PC-9 (cell line): ENCODE measurements around the gene CD200R1L. TPM values are rescaled to one million over a fixed set of nuclear protein-coding genes. Genes with fewer than 3 reads are reported as not detected.
A peak's percentile ranks its signal among the peaks of the same experiment; 100 is the strongest.

Source experiments
- BruUV-seq: library from RNA; stranded (reverse); fragments of 400-500 nt; replicated peaks from 2 replicates; lab custom pipeline; 2021; lab: Mats Ljungman, UMichigan
- CTCF ChIA-PET: fragments of 300-600 bp; sonication (Branson Sonifier 250); formaldehyde crosslinking; loops from one replicate; lab custom pipeline; 2022; ENCODE audit warnings: antibody characterized with exemption; lab: Charles Lee
- POLR2A ChIA-PET: fragments of 300-600 bp; sonication (Branson Sonifier 250); formaldehyde crosslinking; loops from one replicate; lab custom pipeline; 2022; ENCODE audit warnings: antibody characterized with exemption; ENCODE audit not compliant: unreplicated experiment; lab: Charles Lee
- DNase-seq, 2 experiments: peaks; one replicate each; pipeline versions ENCODE4 v3.0.0 to v3.0.0-alpha.2; 2015 to 2022; ENCODE audit warnings: mixed read lengths in 1 of 2
- H2AFZ ChIP-seq: fragments of 200-600 bp; sonication (generic); 2 replicates; pipeline ENCODE4 v1.8.1; 2017; ENCODE audit warnings: antibody characterized with exemption
- H3F3A ChIP-seq: fragments of 200-600 bp; sonication (generic); 2 replicates; pipeline ENCODE4 v1.8.1; 2017; ENCODE audit warnings: antibody characterized with exemption, mild to moderate bottlenecking, low read depth; ENCODE audit not compliant: insufficient read depth
- H3K27ac ChIP-seq: fragments of 200-600 bp; sonication (generic); 2 replicates; pipeline ENCODE4 v1.6.1; 2016; ENCODE audit warnings: mixed run types
- H3K27me3 ChIP-seq: fragments of 200-600 bp; sonication (generic); 2 replicates; pipeline ENCODE4 v1.6.1; 2016; ENCODE audit warnings: low read depth, mixed run types; ENCODE audit not compliant: insufficient read depth
- H3K36me3 ChIP-seq: fragments of 200-600 bp; sonication (generic); 2 replicates; pipeline ENCODE4 v1.6.1; 2016; ENCODE audit warnings: low read depth, mixed run types
- H3K4me1 ChIP-seq: fragments of 200-600 bp; sonication (generic); replicated peaks from 2 replicates; pipeline ENCODE4 v1.6.1; 2016; ENCODE audit warnings: mixed run types; ENCODE audit not compliant: insufficient read depth
- H3K4me2 ChIP-seq: fragments of 200-600 bp; sonication (generic); 2 replicates; pipeline ENCODE4 v1.6.1; 2017; ENCODE audit warnings: mixed run types
- H3K4me3 ChIP-seq: fragments of 200-600 bp; sonication (generic); 2 replicates; pipeline ENCODE4 v1.6.1; 2016; ENCODE audit warnings: mixed run types
- H3K79me2 ChIP-seq: fragments of 200-600 bp; sonication (generic); 2 replicates; pipeline ENCODE4 v1.6.1; 2017; ENCODE audit warnings: low read depth, mixed run types
- H3K9me2 ChIP-seq: fragments of 200-600 bp; sonication (generic); 2 replicates; pipeline ENCODE4 v1.8.1; 2017; ENCODE audit warnings: mild to moderate bottlenecking; ENCODE audit not compliant: insufficient read depth
- H3K9me3 ChIP-seq: fragments of 200-600 bp; sonication (generic); 2 replicates; pipeline ENCODE4 v1.8.1; 2016; ENCODE audit warnings: low read depth; ENCODE audit not compliant: insufficient read depth
- H4K20me1 ChIP-seq: fragments of 200-600 bp; sonication (generic); 2 replicates; pipeline ENCODE4 v1.8.1; 2017; ENCODE audit not compliant: insufficient read depth
- EZH2 ChIP-seq: fragments of 200-600 bp; sonication (generic); IDR thresholded peaks from 2 replicates; pipeline ENCODE4 v1.8.0; 2017; ENCODE audit warnings: antibody characterized with exemption, low read depth
- intact Hi-C: fragments of 100-400 bp; cut with micrococcal nuclease; formaldehyde crosslinking; loops from one replicate; pipeline ENCODE4 v1.10.0; 2022; ENCODE audit not compliant: unreplicated experiment
- total RNA-seq: library from RNA; stranded (reverse); gene quantifications from 2 replicates; pipeline ENCODE4 v1.2.3, GENCODE V29; 2021
- TF ChIP-seq, protein P1 (sequence below): fragments of 200-600 bp; sonication (generic); conservative IDR thresholded peaks from 2 replicates; pipeline ENCODE4 v1.6.1; 2017; ENCODE audit warnings: mixed run types, antibody characterized with exemption, mild to moderate bottlenecking, moderate library complexity

CD200R1L gene
- total RNA-seq, 1 experiment from 2014 or later = 0.37 TPM

DNA sequence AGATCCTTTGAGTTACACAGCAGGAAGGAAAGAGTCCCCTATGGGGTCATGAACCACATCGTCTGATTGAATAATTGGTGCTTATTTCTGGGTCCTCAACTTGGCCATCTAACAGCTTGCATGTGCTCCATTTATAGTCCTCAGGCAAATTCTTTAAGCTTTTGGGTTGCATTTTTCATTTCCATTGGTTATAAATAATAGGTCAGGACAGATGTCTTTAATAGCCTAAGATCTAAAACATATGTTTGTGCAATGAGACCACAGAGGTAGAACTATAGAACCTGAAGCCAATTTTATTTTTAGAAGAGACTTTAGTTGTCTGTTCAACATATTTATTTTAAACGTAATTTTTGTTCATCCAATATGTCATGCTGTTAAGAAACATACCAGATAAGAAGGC lies 43.2 kb downstream of the CD200R1L start:
- no TSS peak for BruUV-seq
- CTCF ChIA-PET = interaction anchor here (0.6 kb wide), 1 partner anchor 69 kb away, joined by 3 read pairs; no protein-coding TSS in a partner anchor
- H3K4me3 ChIP-seq = no peak overlapping the region
- no peaks in the 10 kb centered on the region for H4K20me1 ChIP-seq
- peaks cover 5% of the 10 kb centered on the region; the same call in 1 of the 2 replicates for H3K9me3 ChIP-seq
- TF ChIP-seq, protein P1, sequence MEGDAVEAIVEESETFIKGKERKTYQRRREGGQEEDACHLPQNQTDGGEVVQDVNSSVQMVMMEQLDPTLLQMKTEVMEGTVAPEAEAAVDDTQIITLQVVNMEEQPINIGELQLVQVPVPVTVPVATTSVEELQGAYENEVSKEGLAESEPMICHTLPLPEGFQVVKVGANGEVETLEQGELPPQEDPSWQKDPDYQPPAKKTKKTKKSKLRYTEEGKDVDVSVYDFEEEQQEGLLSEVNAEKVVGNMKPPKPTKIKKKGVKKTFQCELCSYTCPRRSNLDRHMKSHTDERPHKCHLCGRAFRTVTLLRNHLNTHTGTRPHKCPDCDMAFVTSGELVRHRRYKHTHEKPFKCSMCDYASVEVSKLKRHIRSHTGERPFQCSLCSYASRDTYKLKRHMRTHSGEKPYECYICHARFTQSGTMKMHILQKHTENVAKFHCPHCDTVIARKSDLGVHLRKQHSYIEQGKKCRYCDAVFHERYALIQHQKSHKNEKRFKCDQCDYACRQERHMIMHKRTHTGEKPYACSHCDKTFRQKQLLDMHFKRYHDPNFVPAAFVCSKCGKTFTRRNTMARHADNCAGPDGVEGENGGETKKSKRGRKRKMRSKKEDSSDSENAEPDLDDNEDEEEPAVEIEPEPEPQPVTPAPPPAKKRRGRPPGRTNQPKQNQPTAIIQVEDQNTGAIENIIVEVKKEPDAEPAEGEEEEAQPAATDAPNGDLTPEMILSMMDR = no peak
- TF ChIP-seq EZH2 = no peak
- H3F3A ChIP-seq = peaks cover 27% of the 10 kb centered on the region
- intact Hi-C loops = no loop called here
- no peak overlapping the region for H3K4me2 ChIP-seq
- no peaks in the 10 kb centered on the region for H3K79me2 ChIP-seq
- H3K36me3 ChIP-seq = 0 out of 2 replicates have a peak, but pooled peaks cover 3% of the 10 kb centered on the region
- POLR2A ChIA-PET = interaction anchor here (0.7 kb wide), 1 partner anchor 55 kb away, joined by 8 read pairs; no protein-coding TSS in a partner anchor
- H2AFZ ChIP-seq = no peak overlapping the region
- no peak overlapping the region for H3K27ac ChIP-seq
- peaks cover 46% of the 10 kb centered on the region for H3K4me1 ChIP-seq
- H3K27me3 ChIP-seq = no peaks in the 10 kb centered on the region
- DNase-seq = no peak
- no peaks in the 10 kb centered on the region for H3K9me2 ChIP-seq

DNA sequence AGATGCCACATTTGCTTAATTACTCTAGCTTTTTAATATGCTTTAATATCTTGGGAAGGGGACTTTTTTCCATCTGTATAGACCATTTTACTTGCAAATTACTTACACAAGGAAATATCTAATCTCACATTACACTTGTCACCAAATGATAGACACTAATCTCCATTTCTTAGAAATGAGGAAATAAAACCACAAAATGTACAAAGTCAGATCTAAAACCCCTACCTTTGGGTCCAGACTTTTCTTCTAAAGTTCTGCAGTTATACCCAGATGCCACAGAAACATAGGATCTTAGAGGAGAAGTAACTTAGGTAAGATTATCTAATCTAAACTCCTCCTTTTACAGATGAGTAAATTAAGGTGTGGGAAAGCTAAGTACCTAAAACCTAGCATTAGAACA lies 44.3 kb downstream of the CD200R1L start:
- peaks cover 27% of the 10 kb centered on the region for H3F3A ChIP-seq
- no TSS peak for BruUV-seq
- intact Hi-C loops = no loop called here
- ChIA-PET CTCF (interaction anchor here (0.6 to 1.5 kb wide), 3 partner anchors 11 to 28 kb away, joined by 3 to 16 read pairs (median 11); no protein-coding TSS in a partner anchor), POLR2A (interaction anchor here (0.6 to 0.8 kb wide), 3 partner anchors 71 to 160 kb away, joined by 3 to 7 read pairs (median 5); no protein-coding TSS in a partner anchor)
- no peaks in the 10 kb centered on the region for H3K79me2 ChIP-seq
- 0 out of 2 replicates have a peak, but pooled peaks cover 3% of the 10 kb centered on the region for H3K36me3 ChIP-seq
- H4K20me1 ChIP-seq = no peaks in the 10 kb centered on the region
- no peaks in the 10 kb centered on the region for H3K27me3 ChIP-seq
- H3K27ac ChIP-seq = peak overlapping the region; percentile 88
- DNase-seq = peak in 1 of 2 experiments; percentile 53
- no peak overlapping the region for H3K4me3 ChIP-seq
- H3K4me1 ChIP-seq = peaks cover 46% of the 10 kb centered on the region
- no peaks in the 10 kb centered on the region for H3K9me2 ChIP-seq
- H3K4me2 ChIP-seq = peak overlapping the region; percentile 67
- TF ChIP-seq, protein P1 = no peak
- TF ChIP-seq EZH2 = no peak
- H2AFZ ChIP-seq = no peak overlapping the region
- H3K9me3 ChIP-seq = peaks cover 5% of the 10 kb centered on the region; the same call in 1 of the 2 replicates

DNA sequence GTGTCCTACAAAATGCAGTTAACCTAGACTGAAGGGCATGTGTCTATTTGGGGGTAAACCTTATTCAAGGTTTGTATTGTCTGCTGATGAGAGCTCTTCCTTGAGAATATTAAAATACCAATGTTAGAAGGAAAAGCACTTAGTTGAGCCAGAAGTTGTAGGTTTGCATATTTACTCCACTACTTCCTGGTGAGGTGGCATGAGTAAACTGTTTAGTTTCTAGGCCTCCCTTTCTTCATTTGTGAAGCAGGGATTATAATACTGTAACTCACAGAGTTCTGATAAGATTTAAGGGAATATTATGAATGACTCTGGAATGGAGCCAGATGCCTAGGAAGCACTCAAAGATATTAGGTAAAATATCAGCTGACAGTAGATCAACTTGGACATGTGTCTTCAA lies 46.7 kb downstream of the CD200R1L start:
- no TSS peak for BruUV-seq
- Histone ChIP-seq H3K9me3 (no peaks in the 10 kb centered on the region; the same call in 1 of the 2 replicates), H3K4me1 (peaks cover 46% of the 10 kb centered on the region), H4K20me1 (no peaks in the 10 kb centered on the region), H3K79me2 (no peaks in the 10 kb centered on the region), H3K4me2 (peak overlapping the region; percentile 54), H3K27me3 (no peaks in the 10 kb centered on the region), H3F3A (peaks cover 27% of the 10 kb centered on the region), H2AFZ (peak overlapping the region; percentile 63), H3K9me2 (no peaks in the 10 kb centered on the region), H3K36me3 (0 out of 2 replicates have a peak, but pooled peaks cover 3% of the 10 kb centered on the region), H3K4me3 (no peak overlapping the region), H3K27ac (peak overlapping the region; percentile 88)
- intact Hi-C loops = loop anchor here (1.0 kb wide), 1 partner anchor 20 kb away; no protein-coding TSS in a partner anchor
- TF ChIP-seq, protein P1 = no peak
- TF ChIP-seq EZH2 = no peak
- peak; percentile 8 to 80 for DNase-seq
- POLR2A ChIA-PET = interaction anchor here (0.6 to 1.0 kb wide), 5 partner anchors 16 to 194 kb away, joined by 3 to 6 read pairs (median 3); no protein-coding TSS in a partner anchor
- CTCF ChIA-PET = no interaction called here
